Effector CD4-positive, alpha-beta T cell (primary cell): ENCODE results near the gene ACD.
A peak's percentile ranks its signal among the peaks of the same experiment; 100 is the strongest.

Experiments
- DNase-seq: peaks from one replicate; pipeline ENCODE4 v3.0.0-alpha.2; 2020

ACD gene

DNA sequence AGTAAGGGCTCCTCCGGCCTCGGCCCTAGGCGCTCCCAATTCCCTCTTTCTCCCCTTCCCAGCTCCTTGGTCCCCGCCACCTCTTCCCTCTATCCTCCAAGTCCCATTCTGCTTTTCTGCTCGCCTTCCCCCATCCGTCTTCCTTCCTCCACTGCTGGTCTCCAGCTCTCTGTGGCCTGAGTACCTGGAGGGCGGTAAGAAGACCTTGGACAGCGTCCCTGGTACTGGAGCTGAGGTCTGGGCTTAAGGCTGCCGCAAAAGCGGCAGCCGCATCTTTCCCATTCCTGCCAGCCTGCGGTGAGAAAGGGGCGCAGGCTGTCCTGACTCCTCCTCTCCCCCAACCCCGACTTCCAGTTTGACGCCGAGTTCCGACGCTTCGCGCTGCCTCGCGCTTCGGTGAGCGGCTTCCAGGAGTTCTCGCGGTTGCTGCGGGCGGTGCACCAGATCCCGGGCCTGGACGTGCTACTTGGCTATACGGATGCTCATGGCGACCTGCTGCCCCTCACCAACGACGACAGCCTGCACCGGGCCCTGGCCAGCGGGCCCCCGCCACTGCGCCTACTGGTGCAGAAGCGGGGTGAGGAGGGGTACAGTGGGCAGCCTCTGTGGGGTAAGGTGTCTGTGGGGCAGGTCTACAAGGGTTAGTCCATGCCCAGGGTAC is 1.2 kb upstream of the ACD start:
- DNase-seq, result no peak

DNA sequence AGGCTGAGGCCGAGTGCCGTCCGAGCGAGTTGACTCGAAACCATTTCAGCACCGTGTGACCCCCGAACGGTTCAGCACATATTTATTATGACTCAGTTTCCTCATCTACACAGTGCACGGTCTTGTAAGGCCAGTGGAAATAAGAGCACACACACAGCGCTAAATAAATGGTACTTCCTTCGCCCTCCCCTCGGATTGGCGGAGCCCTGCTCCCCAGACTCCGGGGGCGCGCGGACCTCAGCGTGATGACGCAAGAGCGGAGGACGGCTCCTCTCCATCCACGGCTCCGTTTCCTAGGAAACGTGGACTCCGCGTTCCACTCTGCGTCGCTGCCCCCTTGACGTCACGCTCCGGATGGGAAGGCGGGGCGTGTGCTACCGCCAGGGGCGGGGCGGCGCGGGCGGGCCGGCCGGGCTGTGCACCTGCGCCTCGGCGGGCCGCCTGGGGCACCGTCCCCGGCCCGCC is 536 bp upstream of the ACD start, which contains the start of gene PARD6A:
TSS of gene PARD6A (plus strand) at position 397 of the 465 bp plus-strand sequence. CDS start 79 bp downstream, outside the sequence.
- DNase-seq, result peak; percentile 94

DNA sequence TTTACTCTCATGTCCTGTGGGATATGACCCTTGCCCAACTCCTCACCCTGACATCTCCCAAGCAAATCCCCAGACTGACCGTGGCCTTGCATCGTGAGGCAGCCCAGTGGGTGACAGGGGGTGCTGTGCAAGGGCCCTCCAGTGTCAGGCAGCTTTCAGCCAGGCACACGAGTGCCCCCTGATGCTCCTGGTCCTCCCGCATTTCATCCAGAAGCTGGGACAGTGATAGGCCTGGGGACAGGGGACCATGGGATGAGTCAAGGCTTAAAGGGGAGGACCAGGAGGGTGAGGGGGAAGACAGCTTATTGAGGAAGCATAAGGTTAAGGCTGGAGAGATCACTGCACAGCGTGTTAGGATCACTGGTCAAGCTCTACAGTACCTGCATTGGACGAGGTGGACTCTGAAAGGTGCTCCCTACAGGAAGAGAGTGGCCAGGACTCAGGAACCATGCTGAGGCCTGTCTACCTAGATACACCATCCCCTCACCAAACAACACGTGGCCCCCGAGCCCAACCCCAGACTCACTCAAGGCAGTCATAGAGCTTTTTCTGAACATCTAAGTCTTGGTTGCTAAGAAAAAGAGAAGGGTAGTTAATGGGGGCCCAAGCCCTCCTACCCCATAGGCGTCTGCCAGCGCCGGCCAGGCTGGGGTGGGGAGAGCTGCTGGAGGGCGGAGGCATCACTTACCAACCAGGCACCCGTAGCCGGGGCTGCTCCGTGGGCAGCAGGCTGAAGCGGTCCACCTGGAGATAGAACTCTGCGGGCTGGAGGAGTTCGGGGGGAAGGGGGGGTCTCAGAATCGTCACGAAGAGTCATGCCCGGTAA is 998 bp downstream of the ACD start:
- no peak for DNase-seq

DNA sequence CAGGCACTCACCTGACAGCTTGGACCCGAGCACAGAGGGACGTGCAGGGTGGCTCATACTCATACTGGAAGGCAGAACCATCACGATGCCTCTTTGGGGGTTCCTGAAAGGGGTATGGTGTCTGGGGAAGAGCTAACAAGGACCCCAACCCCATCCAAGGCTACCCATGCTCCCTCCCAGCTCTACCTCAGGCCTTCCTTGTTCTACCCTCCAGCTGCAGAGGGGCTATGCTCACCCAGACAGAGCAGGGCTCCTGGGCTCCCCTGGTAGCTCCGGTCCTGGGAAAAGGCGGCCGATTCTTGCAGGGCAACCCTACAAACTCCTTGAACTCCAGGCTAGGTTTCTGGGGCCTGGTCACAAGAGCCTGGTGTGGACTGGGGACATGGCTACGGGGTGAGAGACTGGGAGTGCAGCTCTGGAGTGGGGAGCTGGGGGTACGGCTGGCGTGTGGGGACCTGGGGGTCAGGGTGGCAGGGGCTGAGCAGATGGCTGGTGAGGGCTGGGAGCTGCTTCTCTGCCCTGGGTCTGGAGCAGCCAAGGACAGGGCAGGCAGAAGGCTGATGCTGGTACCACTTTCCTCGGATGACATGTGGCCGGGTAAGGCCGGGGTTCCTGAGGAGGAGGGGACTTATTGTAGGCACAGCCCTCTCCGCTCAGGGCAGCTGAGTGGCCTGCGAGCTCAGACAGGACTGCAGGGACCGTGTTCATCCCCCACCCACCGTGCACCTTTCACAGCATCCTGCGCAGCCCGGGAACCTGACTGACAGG is 2.1 kb downstream of the ACD start:
- DNase-seq, result no peak

DNA sequence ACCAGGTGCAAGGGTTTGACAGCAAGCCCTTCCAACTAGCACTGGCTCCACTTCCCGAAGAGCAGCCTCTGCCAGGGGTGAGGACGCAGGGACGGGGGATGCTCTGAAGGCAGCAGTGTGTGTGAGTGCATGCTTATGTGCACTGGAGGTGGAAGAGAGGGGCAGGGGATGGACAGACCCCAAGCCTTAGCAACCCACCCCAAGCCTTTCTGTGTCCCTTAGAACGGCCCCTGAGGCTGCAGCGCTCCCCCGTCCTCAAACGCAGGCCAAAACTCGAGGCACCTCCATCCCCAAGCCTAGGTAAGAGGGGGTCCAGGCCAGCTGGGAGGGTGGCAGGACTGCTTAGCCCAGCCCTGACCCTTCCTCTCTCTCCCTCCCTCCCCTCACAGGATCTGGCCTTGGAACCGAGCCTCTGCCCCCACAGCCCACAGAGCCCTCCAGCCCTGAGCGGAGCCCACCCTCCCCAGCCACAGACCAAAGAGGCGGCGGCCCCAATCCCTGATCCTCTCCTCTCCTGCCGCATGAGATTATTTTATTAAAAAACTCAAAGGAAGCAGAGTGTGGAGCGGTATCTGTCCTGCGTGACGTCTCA is 2.9 kb downstream of the ACD start:
- DNase-seq, result no peak

DNA sequence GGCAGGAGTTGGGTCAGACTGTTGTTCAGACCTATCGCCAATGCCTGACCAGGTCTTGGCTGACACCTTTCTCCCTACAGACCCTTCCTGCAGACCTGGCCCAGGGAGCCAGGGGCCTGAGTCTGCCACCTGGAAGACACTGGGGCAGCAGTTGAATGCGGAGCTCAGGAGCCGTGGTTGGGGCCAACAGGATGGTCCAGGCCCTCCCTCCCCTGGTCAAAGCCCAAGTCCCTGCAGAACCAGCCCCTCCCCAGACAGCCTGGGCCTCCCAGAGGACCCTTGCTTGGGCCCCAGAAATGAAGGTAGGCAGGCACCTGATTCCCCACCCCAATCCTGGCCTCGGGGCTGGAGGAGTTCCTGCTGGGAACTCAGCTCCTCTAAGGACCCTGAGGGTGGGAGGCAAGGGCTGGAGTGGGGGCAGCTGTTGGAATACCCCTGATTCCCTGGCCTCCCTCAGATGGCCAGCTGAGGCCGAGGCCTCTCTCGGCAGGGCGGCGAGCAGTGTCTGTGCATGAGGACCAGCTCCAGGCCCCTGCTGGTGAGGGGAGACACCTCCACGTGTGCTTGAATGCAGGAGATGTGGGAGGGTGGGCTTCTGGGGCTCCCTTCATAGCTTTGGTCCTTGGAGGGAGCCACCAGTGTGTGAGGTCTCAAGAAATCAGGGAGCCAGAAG is 3.6 kb downstream of the ACD start:
- no peak for DNase-seq

DNA sequence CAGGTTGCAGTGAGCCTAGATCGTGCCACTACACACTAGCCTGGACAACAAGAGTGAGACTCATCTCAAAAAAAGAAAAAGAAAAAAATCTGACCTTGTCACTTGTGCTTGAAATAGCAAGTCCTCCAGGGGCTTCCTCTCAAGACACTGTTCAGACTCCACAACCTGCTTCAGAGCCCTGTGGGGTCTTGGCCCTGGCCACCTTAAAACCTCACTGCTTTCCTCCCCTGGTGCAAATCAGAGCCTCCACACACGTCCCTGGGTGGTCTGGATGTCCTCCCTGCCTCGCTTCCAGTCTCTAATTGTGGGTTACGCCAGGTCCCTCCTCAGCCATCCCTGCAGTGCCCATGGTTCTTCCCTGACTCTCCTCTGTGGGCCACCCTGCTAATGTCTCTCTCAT is 4.7 kb downstream of the ACD start:
- no peak for DNase-seq

DNA sequence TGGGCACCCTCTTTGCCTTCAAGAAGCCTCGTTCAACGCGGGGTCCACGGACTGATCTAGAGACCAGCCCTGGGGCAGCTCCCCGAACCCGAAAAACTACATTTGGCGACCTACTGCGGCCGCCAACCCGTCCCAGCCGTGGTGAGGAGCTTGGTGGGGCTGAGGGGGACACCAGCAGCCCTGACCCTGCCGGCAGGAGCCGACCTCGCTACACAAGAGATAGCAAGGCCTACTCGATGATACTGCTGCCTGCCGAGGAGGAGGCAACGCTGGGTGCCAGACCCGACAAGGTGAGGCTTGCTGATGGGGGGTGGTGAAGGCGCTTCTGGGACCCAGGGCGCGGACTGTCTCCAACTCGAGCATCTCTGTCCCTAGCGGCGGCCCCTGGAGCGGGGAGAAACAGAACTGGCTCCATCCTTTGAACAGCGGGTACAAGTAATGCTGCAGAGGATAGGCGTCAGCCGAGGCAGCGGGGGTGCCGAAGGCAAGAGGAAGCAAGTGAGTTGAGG is 5.6 kb downstream of the ACD start:
- no peak for DNase-seq

DNA sequence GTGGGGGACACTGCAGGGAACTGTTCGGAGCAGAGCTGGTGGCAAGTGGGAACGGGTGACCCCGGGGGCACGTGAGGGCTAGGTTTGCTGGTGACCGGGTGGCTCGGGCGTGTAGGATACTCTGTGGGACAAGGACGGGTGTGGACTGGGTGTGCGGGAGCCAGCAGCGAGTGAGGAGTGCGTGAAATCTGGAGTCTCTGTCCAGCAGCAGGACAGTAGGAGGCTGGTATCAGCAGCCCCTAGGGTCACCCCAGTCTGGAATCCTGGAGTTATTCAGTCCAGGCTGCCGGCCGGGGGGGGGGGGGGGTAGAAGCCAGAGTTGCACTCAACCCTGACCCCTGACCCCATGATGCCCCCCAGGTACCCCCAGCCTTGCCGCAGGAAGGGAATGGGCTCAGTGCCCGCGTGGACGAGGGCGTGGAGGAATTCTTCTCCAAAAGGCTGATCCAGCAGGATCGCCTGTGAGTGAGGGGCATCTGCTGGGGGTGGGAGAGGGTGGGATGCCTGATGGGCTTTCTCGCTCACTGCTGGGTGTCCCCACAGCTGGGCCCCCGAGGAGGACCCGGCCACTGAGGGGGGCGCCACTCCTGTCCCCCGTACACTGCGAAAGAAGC is 6.2 kb downstream of the ACD start:
- no peak for DNase-seq

DNA sequence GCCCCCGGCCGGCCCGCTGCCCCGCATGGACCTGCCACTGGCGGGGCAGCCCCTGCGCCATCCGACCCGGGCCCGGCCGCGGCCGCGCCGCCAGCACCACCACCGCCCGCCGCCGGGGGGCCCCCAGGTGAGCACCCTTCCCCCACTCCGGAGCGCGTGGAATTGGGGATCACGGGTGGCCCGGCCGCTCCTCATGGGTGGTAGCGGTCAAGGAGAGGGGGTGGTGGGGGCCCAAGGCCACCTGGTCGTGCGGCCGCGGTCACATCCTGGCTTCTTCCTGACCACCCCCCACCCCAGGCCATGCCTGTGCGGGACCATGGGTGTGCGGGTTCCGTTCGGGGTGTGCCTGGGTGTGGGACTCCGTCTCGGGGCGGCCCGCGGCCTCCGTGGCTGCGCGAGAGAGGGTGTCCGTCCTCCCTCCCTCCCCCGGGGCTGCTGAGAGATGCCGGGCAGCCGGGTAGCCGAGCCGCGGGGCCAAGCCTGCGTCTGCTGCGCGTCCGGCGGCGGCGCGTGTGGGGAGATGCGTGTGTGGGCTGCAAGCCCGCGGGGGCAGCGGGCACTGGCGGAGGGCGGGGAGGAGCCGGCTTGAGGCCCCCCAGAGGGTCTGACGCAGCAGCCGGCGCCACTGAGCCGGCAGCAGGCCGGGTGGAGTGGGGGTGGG is 6.8 kb downstream of the ACD start:
- DNase-seq, result no peak

DNA sequence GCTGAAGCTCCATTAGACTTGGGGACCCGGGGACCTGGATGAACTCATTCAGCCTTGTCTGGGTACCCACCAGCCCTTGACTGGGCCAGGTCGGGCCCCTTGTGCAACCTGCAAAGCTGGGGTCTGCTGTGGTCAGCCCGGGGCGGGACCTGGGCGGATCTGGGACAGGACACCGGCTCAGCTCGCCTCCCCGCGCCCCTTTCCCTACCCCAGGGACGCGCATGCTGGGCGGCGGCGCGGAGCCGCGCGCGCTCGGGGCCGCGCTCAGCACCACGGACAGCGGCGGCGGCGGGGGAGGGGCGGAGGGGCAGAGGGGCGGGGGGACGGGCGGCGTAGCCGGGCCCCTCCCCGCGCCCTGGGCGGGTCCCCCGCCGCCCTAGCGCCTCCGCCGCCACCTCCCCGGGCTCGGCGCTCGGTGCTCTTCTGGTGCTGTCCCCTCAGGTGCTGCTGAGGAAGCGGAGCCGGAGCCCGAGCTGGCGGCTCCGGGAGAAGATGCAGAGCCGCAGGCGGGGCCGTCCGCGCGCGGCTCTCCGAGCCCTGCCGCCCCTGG is 7.4 kb downstream of the ACD start:
- DNase-seq, result no peak

DNA sequence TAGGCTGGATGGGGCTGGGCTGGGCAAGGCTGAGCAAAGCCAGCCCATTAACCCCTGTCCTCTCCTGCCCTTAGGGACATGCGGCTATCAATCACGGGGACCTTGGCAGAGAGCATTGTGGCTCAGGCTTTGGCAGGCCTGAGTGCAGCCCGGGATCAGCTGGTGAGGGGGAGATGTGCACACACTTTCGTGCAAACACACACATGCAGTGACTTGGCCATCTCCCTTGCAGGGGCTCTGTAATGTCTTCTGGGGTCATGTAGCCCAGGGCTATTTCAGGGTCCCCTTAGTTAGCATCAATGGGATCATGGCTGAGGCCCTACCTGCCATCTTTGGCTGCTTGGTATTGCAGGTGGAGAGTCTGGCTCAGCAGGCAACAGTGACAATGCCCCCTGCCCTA is 8.2 kb downstream of the ACD start:
- no peak for DNase-seq

DNA sequence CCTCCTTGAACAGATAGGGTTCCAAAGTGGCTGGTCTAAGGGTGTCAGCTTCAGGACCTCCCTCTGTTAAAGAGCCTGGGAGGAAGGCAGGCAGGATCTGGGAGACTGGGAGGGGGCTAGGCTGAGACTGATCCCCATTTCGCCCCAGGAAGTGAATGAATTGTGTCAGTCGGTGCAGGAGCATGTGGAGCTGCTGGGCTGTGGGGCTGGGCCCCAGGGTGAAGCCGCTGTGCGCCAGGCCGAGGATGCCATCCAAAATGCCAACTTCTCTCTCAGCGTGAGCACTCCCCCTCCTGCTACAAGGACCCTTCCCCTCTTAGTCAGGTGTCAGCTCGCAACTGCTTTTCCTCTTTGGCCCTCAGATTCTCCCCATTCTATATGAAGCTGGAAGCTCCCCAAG is 9.0 kb downstream of the ACD start:
- DNase-seq, result no peak

DNA sequence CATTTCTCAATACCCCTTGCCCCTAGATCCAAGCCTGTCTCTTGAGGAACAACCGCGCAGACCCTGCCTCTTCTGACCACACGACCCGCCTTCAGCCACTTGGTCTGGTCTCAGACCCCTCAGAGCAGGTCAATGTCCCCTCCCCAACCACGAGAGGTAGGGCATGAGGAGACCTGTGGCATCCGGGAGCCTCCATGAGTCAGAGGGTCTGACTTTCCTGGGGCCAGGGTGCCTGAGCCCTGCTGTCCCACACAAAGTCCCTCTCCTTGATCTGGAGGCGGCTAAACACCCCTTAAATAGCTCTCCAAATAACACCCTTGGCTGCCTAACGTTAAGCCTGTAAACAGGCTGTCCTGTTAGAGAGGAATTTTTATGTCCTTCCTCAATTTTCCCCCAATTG is 10.0 kb downstream of the ACD start:
- DNase-seq, result no peak

DNA sequence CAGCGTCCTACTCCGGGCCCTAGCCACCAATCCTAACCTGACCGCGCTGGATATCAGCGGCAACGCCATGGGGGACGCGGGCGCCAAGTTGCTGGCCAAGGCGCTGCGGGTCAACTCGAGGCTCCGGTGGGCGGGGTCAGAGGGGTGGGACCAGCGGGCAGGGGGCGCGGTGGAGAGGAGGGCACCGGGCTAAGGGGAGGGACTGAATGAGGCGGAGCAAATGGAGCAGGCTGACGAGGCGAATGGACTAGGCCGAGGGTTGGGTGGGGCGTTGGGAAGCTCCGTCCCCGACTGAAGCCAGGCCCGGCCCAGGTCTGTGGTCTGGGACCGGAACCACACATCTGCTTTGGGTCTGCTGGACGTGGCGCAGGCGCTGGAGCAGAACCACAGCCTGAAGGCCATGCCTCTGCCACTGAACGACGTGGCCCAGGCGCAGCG is 10.5 kb downstream of the ACD start:
- no peak for DNase-seq

DNA sequence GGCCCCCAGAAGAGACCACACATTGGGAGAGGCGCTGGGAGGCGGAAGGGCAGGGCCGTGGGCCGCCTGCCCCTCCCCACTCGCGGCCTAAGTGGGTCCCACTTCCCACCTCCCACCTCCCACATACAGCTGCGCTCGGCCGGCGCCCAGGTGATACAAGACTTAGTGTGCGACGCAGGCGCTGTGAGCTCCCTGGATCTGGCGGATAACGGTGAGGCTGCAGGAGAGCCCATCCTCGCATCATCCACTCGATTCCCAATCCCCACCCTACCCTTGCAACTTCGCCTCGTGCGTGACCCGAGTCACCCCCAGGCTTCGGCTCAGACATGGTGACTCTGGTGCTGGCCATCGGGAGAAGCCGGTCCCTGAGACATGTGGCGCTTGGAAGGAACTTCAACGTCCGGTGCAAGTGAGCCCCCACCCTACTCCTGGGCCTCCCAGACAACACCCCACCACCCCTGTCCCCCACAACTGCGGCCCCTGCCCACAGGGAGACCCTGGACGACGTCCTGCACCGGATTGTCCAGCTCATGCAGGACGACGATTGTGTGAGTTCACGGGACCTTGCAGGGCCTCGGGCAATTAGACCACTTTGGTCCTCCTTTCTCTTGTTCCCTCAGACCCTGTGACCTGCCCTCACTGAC is 11.2 kb downstream of the ACD start:
- no peak for DNase-seq

DNA sequence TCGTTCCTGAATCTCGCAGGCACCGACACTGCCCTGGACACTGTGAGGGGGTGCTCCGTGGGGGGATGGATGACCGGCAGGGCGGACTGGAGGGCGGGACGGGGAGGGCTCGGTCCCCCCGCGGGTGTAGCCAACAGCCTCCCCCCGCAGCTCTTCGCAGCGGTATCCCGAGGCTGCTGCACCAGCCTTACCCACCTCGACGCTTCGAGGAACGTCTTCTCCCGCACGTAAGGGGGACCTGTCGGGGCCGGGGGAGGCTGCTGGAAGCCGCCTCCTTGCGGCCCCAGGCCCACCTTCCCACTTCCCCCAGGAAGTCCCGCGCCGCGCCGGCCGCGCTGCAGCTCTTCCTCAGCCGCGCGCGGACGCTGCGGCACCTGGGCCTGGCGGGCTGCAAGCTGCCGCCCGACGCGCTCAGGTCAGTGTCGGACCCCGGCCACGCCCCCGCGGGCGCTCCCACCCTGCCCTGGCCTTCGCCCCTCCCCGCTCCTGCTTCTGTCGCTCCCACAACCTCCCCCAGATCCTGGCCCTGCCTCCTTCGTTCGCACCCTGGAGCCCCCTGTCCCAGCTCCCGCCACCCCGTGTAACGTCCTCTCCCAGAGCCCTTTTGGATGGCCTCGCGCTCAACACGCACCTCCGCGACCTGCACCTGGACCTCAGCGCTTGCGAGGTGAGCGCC is 11.8 kb downstream of the ACD start:
- no peak for DNase-seq

DNA sequence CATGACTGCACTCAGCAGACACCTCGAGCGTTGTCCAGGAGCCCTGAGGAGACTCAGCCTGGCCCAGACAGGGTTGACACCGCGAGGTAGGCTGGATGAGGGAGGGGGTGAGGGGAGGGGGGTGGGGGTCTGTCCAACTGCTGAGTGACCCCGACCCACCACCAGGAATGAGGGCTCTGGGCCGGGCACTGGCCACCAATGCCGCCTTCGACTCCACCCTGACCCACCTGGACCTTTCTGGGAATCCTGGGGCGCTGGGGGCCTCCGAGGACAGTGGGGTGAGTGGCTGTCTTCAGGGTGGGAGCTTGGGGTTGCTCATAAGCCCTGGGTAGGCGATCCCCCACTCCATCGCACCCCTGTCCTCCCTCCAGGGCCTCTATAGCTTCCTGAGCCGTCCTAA is 12.4 kb downstream of the ACD start:
- no peak for DNase-seq

DNA sequence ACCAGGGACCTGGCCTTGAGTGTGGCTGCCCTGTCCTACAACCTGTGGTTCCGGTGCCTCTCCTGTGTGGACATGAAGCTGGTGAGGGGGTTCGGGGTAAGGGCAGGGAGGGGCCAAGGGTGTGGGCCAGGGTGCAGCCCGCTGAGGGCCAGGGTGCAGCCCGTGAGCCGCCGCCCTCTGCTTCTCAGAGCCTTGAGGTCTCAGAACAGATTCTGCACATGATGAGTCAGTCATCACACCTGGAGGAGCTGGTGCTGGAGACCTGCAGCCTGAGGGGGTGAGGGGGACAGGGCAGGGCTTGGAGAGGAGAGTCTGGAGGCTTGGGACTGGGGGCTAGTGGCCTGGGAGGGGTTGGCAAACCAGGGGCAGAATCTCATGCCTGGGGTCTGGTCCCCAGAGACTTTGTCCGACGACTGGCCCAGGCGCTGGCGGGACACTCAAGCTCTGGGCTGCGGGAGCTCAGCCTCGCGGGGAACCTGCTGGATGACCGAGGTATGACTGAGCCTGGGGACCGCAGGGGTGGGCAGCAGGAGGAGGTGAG is 12.9 kb downstream of the ACD start:
- DNase-seq, result no peak
